Cerebellar cortex (tissue), 1 donor: ENCODE results near the gene PRAME.
A peak's percentile ranks its signal among the peaks of the same experiment; 100 is the strongest.
"Not testable (repeated sequence)": the region's sequence is repeated elsewhere in the genome, so short reads cannot be mapped to it uniquely, and the experiment has no call there.

Source experiments
- DNase-seq: peaks from one replicate; pipeline ENCODE4 v3.0.0-alpha.2; 2015; ENCODE audit warnings: low spot score

The PRAME gene

DNA sequence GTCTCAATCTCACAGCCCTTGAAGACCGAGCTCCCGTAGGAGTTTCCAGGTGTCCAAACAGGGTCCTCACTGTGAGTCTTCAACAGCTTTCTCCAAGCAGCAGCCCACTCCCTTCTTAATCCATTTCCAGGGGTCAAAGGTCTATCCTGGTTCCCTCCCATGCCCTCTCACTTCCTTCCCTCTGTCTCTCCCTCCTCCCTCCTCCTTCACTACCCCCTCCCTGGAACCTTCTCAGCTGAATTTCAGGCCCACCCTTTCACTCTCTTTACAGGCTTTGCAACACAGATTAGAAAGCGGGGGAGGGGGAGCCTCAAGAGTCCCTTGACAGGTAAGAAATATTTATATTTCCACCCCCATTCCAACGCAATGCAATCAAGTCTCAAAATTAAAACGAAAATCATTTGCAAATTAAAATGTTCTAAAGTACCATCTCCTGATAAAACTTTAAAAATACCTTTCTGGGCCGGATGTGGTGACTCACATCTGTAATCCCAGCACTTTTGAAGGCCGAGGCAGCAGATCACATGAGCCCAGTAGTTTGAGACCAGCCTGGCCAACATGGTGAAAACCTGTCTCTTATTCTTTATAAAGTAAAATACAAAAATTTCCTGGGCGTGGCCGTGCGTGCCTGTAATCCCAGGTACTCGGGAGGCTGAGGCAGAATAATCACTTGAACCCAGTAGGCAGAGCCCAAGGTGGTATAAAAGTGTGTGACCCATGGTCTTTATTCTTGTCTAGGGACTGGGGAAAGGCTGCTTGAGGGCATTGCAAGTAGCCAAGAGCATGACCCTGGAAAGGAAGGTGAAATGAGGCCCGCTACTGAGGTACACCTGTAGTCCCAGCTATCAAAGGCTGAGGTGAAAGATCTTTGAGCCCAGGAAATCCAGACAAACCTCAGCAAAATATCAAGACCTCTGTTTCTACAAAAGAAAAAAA, 38.1 kb downstream of the PRAME start:
- no peak for DNase-seq

DNA sequence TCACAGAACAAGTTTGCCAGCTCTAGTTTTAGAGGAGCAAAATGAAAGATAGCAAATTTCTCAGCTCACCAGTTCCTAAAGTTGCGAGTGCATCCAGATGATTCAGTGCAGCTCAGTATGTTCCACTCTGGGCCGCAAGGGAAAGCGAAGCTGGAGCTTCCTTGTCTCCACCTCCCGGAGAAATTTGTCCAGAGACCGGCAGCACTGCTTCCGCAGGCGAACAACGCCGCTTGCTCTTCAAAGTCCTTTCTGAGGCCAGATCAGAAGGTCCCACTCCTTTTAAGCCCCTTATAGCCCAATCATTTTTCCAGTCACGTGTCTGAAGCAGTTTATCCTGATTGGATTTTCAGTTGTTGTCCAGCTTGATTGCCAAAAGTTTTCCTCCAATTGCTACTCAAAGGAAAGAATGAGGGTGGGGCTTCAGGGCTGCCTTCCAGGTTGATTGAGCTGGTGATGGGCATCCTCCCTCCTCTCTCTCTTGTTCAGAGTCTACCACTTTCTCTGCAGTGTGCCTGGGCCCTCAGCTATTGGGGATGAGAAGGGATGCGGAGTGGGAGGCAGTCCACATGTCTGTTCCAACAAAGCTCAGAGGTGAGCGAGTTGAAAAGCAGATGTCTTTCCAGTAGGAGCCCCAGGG, 38.9 kb downstream of the PRAME start, which contains the start of gene ZNF280A:
Gene ZNF280A (minus strand): TSS at position 251 of the 637 bp plus-strand sequence. CDS start 4,640 bp downstream, outside the sequence.
- DNase-seq, result no peak

GRCh38 chr22:22519591-22519990, 39.5 kb downstream of the PRAME start:
- no peak for DNase-seq

- DNase-seq, result no peak
These were observed 42.1 kb downstream of the PRAME start for GRCh38 chr22:22516992-22517391.

- DNase-seq, result no peak
These were observed 43.2 kb downstream of the PRAME start for GRCh38 chr22:22515890-22516289.

DNA sequence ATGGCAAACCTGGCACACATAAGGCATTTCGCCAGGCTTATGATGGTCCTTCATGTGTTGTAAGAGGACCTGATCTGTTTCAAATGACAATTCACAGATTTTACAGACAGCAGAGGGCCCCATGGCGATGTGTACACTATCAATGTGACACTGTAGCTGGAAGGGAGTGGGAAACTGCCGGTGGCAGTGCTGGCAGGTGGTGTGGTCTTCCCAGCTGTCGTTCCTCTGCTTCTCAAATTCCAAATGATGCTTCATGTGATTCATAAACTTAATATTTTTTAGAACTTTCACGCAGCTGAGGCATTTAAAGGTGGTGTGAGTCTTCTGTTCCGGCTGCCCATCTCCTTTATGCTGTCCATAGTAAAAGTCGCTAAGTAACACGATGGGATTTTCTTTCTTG, 44.6 kb downstream of the PRAME start:
- DNase-seq, result not testable (repeated sequence)

DNA sequence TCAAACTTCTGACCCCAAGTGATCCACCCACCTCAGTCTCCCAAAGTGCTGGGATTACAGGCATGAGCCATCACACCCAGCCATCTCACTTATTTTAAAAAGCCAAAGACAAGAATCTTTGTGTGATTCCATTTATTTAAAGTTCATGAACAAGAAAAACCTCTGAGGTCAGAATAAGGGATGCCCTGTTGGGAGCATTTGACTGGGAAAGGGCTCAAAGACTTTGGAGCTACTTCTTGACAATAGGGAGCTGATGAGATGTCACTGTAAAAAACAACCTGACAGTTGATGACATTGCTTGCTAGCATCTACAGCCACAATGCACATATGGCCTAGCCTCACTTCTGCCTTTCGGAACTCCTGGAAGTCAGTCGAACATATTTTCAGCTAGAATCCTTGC, 45.4 kb downstream of the PRAME start:
- no peak for DNase-seq

DNA sequence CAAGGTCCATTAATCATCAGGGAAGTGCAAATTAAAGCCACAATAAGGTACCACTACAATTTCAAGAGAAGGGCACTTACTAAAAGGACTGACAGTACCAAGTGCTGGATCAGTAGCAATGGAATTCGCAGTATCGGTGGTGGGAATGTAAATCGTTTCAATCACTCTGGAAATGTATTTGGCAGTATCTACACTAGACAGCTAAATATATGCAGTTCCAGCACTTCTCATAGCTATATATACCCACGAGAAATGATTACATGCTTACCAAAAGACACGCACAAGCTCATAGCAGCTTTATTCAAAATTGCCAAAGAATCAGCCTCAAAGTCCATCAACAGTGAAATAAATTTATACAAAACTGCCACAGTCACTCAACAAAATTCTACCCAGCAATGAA, 46.1 kb downstream of the PRAME start:
- no peak for DNase-seq

GRCh38 chr22:22510833-22511232, 48.2 kb downstream of the PRAME start:
- DNase-seq, result not testable (repeated sequence)

GRCh38 chr22:22509912-22510311, 49.2 kb downstream of the PRAME start:
- DNase-seq, result not testable (repeated sequence)

DNA sequence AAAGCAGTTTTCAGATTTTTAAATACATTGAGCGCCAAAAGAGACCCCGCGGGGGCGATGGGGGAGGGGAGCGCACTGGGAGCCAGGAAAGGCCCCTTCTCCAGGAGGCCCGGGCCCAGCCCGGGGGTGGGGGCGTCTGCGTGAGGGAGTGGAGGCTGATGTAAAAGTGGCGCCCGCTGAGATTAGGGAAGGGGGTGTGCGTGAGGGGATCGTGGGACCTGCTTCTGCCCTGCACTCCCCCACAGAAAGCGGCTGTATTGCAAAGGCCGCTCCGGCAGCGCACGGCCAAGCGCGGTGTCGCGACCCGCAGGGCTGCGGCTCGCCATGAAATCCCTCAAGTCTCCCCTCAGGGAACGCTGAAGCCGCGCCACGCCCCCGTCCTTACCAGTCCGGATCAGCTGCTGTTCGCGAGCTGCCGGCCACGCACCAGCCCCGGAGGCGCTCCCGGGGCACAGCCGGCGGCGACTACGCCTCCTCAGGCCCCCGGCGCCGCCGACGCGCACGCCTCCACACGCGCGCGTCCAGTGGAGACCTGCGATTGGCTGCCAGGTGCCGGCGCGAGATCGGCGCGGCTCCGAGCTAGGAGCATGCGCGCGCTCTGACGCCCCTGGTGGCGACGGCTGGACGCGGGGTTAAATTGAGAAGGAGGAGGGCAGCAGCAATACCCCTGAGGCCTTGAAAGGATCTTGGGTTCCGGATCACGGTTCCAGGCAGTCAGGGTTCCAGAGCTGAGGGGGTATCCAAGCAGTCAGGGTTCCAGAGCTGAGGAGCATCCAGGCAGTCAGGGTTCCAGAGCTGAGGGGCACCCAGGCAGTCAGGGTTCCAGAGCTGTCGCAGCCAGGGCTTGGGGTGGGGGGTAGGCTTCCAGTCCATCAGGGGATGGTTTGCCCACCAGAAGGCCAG, 50.5 kb downstream of the PRAME start, which contains the start of gene ZNF280B:
Gene ZNF280B (minus strand): TSS at position 469 of the 903 bp plus-strand sequence. CDS start 19,344 bp downstream, outside the sequence.
- DNase-seq, result peak; percentile 77

DNA sequence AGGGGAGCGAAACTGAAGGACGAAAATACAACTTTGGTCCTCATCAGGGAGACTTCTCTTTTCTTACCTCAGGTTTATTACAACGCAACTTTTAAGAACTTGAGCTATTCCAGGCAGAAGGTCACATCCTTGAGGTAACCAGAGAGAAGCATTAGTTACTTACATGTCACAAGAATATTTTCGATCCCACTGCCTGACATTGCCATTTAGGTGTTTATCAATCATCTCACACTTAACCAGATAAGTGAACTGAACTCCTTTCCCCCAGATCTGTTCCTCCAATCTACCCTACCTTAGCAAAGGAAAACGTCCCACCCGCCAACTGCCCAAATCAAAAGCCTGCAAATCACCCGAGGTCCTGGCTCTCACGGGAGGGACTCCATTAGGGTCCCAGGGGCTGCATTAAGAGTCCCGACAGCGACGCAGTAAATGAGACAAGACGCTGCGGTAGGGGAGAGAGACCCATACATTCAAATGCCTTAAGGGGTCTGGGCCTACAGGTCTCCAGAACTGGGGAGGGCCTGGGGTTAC, 51.3 kb downstream of the PRAME start:
- DNase-seq, result peak; percentile 11

- no peak for DNase-seq
These were observed 52.3 kb downstream of the PRAME start for GRCh38 chr22:22506736-22507135.

DNA sequence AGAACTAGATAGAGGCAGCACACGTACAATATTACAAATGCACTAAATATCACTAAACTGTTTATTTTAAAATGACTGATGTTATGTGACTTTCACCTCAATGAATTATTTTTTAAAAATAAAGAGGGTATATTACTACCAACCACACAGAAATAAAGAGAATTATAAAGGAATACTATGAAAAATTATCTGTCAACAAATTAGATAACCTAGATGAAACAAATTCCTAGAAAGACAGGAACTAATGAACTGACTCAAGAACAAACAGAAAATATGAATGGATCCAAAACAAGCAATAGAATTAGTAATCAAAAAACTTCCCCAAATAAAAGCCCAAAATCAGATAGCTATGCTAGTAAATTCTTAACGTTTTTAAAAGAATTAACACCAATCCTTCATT, 60.8 kb downstream of the PRAME start:
- DNase-seq, result no peak
